Fibroblast of skin of left quadriceps (primary cell): Measurements from ENCODE around the gene ERBB3.

Source experiments
- DNase-seq, 2 experiments: peaks; one replicate each; pipeline ENCODE4 v3.0.0-alpha.2; 2013; ENCODE audit warnings: low read depth in 2 of 2

ERBB3 gene

GRCh38 chr12:56078931-56079722 lies 838 bp upstream of the ERBB3 start:
- no peak for DNase-seq

- no peak for DNase-seq
Observed at GRCh38 chr12:56080556-56081138, 682 bp downstream of the ERBB3 start.

DNA sequence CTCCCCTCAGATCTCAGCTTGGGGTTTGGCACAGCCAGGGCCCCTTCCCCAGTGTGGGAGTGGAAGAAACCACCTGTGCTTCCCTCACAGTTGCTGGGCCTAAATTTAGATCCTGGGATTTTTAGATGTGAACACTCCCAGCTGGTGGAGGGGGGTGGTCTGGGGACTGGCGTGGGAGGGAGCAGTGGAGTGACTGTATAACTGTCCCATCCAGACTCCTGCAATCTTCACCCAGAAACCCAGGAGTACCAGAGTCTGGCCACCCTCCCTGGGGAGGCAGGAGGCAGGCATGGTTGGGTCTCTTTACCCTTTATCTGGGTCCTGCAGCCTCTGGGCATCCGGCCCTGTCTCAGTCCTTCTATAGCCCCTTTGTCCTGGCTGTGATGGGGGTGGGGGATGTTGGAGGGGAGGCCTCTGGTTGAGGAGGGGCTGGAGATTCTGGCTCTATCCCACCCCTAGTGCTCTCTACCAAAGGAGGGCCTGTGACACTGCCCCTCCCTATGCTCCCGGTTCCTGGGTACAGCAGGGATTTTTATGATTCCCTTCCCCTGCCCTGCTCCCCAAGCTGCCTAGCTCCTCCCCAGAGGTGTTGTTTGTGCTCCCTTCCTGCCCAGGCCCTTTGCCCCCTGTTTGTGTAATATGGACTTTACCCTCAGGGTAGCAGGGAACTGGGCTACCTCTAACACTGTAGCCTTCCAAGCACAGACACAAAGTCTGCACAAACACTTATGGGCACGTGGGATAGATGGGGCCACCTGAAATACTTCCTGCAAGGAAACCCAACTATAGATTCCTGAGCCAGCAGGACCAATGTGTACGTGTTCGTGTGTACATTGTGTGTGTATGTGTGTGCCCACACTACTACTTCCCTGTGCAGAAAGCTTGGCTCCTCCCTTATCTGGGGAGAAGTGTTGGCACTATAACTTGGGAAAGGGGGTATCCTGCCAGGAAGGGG lies 1.7 kb downstream of the ERBB3 start:
- no peak for DNase-seq

DNA sequence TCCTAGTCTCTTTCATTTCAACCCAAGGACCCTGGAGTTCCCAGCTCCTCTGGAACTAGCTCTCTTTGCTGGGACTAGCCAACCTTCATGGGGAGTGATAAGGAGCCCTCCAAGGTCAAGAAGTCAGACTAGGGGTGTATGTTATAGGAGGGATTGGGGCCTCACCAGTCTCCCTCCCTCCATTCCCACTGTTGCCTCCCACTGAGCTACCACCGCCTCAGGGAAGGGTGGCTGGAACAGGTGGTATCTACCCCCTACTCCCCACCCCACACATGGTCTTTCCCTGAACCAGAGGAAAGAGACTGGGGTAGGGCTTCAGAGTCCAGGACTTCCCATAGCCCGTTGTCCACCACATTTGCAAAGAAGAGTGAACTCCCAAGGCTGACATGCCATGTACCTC lies 2.4 kb downstream of the ERBB3 start:
- DNase-seq = no peak

GRCh38 chr12:56082967-56083366 lies 3.0 kb downstream of the ERBB3 start:
- no peak for DNase-seq

GRCh38 chr12:56084958-56085543 lies 5.1 kb downstream of the ERBB3 start:
- DNase-seq = no peak

- DNase-seq = no peak
Observed at GRCh38 chr12:56086096-56086495, 6.1 kb downstream of the ERBB3 start.

DNA sequence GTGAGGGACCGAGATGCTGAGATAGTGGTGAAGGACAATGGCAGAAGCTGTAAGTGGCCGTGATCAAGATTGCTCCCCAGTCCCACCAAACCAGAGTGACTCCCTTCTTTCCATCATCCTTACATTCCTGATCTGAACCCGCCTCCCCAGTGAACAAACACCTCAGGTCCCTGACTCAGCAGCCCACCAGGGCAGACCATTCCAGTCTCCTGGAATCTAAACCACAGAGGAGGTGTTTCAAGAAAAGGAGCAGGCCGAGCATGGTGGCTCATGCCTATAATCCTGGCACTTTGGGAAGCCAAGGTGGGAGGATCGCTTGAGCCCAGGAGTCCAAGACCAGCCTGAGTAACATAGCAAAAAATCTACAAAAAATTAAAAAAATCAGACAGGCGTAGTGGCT lies 6.6 kb downstream of the ERBB3 start:
- DNase-seq = no peak

DNA sequence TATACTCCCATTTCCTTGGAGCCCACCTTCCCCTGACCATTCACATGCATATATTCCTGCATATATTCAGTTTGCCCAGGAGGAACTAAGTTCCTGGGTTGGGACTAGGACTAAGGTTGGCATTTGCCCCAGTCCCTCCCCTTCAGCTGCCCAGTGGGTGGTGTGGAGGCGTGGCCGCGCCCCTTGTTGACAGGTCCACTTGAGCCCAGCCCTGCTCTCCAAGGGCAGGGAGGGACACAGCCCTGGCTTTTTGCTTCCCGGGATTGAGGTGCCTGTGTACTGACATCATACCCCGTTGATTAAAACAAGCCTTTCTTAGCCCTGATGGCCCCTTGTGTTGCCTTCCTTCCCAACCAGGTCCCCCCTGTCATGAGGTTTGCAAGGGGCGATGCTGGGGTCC lies 7.3 kb downstream of the ERBB3 start:
- DNase-seq = no peak

DNA sequence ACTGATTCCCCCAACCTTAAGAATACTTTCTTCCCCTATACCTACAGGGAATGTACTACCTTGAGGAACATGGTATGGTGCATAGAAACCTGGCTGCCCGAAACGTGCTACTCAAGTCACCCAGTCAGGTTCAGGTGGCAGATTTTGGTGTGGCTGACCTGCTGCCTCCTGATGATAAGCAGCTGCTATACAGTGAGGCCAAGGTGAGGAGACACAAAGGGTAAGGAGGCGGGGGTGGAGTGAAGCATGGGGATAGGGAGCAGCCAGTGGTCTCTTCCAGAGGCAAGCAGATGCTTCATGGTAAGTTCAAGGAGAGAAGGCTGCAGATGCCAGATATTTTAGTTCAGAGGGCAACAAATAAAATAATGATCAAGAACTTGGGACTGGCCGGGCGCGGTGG lies 17.8 kb downstream of the ERBB3 start:
- no peak for DNase-seq

GRCh38 chr12:56098592-56098991 lies 18.6 kb downstream of the ERBB3 start:
- DNase-seq = no peak

DNA sequence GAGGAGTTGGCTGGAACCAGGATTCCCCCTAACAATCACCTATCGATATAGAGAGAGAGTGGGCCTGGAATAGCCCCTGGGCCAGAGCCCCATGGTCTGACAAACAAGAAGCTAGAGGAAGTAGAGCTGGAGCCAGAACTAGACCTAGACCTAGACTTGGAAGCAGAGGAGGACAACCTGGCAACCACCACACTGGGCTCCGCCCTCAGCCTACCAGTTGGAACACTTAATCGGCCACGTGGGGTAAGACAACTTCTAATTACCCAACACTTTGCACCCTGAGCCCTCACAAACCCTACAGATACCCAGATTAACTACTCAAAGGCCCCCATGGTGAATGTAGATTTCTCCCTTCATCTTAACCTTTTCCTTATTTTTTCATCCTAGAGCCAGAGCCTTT lies 19.8 kb downstream of the ERBB3 start:
- DNase-seq = no peak

- DNase-seq = no peak
Observed at GRCh38 chr12:56101045-56101444, 21.1 kb downstream of the ERBB3 start.

- DNase-seq = no peak
Observed at GRCh38 chr12:56102683-56103065, 22.7 kb downstream of the ERBB3 start.

DNA sequence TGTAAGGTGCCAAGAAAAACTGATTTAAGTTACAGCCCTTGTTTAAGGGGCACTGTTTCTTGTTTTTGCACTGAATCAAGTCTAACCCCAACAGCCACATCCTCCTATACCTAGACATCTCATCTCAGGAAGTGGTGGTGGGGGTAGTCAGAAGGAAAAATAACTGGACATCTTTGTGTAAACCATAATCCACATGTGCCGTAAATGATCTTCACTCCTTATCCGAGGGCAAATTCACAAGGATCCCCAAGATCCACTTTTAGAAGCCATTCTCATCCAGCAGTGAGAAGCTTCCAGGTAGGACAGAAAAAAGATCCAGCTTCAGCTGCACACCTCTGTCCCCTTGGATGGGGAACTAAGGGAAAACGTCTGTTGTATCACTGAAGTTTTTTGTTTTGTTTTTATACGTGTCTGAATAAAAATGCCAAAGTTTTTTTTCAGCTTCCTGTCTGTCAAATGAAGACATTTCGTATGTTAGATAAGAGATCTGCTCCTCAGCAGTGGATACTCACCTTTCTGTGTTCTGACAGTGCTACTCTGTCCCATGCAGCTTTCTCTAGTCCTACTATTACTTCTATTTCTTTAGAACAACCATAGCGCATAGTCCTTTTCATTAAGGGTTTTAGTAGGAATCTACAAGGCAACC lies 23.2 kb downstream of the ERBB3 start:
- no peak for DNase-seq

DNA sequence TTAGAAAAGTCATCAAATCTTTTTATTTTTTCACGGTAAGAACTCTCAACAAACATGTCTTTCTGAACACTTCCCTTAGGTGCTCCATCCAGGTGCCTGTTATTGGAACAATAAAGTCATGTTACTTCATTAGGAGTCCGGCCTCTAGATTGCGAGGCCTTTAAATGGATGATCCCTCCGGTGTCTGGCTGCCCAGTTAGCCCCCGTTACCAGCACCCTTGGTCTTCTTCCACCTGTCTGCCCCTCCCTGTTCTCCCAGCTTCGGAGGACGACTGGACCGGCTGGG lies 23.8 kb downstream of the ERBB3 start:
- DNase-seq = no peak

GRCh38 chr12:56104109-56104814 lies 24.3 kb downstream of the ERBB3 start, which contains the start of gene PA2G4:
PA2G4 (plus strand) TSS chr12:56104559; CDS start chr12:56104738, 179 bp downstream.
- DNase-seq = peak; percentile 97 to 98

DNA sequence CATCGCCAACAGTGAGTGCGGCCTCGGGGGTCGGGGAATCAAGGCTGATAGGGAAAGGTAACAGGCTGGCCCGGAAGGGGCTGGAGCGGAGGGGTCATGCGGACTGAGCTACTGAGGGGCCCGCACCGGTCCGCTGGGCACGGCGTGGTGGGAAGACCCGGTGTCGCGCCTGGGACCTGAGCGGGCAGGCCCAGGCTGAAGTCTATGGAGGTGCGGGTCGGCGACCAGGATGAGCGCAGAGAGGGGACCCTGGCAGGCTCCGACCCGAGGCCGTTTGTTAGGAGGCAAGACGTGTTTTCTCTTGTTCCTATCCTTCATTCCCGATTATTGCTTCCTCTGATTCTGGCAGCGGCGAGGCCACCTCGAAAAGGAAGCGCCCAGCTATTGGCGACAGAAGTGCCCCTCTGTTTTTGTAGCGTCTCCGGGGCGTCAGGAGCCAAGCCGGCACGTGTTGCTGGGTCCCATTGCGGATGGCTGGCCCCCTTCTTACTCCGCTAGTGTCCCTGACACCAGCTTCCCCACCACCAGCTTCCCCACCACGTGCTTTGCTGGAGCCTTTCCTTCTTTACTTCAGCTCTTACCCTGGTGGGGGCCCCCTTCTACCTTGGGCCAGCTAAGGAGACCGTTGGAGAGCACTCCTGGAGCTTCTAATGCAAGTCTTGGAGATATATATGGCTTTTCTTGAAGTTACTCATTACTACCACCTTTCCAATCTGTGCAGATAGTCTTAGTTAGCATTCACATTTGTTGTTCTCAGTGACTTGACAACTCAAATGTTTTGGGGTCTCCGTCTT lies 25.0 kb downstream of the ERBB3 start:
- DNase-seq = no peak

- DNase-seq = no peak
Observed at GRCh38 chr12:56105609-56105902, 25.6 kb downstream of the ERBB3 start.

DNA sequence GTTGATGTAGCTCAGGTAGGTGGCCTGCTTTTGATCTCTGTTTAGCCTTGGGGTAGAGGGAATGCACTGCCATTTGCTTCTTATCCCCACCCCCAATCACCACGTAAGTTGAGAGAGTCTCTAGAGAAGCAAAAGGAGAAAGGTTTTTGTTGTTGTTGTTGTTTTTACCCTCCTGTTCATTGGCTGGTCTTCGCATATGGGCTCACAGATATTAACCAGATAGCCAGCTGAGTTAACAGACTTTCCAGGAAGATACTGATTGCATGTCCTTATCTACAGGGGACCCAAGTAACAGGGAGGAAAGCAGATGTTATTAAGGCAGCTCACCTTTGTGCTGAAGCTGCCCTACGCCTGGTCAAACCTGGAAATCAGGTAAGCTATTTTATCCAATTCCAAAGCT lies 27.3 kb downstream of the ERBB3 start:
- no peak for DNase-seq

DNA sequence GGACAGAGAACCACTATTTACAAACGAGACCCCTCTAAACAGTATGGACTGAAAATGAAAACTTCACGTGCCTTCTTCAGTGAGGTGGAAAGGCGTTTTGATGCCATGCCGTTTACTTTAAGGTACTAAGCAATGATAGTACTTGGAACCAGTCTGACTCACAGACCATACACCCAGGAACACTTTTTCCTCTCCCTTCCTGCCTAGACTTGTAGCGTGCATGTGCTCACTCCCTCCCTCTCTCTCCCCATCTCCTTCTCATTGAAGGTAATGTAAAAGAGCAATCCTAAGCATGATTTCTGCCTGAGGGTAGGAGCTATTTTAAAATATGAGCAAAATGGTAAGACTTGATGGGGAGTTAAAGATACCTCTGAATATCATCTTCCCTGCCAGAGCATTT lies 30.6 kb downstream of the ERBB3 start:
- DNase-seq = no peak
